Loucy (cell line): Measurements from ENCODE around the gene RRAS.
"Not testable (repeated sequence)": the region's sequence is repeated elsewhere in the genome, so short reads cannot be mapped to it uniquely, and the experiment has no call there.

ENCODE experiments used
- H2AFZ ChIP-seq: fragments of 200-600 bp; sonication (generic); 2 replicates; pipeline ENCODE4 v1.6.0; 2016; ENCODE audit warnings: antibody characterized with exemption, mild to moderate bottlenecking, low read length, moderate library complexity
- H3F3A ChIP-seq: fragments of 200-600 bp; 2 replicates; pipeline ENCODE4 v1.6.0; 2016; ENCODE audit warnings: antibody characterized with exemption, low read depth, mild to moderate bottlenecking
- H3K27me3 ChIP-seq: fragments of 200-600 bp; sonication (generic); 2 replicates; pipeline ENCODE4 v1.6.1; 2014; ENCODE audit warnings: low read length, mild to moderate bottlenecking; ENCODE audit not compliant: insufficient read depth, poor library complexity, severe bottlenecking
- H3K36me3 ChIP-seq: fragments of 200-600 bp; sonication (generic); 2 replicates; pipeline ENCODE4 v1.6.1; 2016; ENCODE audit warnings: low read length; ENCODE audit not compliant: insufficient read depth
- H3K4me1 ChIP-seq: fragments of 200-600 bp; sonication (generic); 2 replicates; pipeline ENCODE4 v1.5.1; 2014; ENCODE audit warnings: low read length, mild to moderate bottlenecking; ENCODE audit not compliant: insufficient read depth, poor library complexity, severe bottlenecking
- H3K4me2 ChIP-seq: fragments of 200-600 bp; sonication (generic); 2 replicates; pipeline ENCODE4 v1.6.0; 2014; ENCODE audit warnings: antibody characterized with exemption, low read length, low read depth, mild to moderate bottlenecking; ENCODE audit not compliant: poor library complexity, severe bottlenecking
- H3K4me3 ChIP-seq: fragments of 200-600 bp; sonication (generic); 2 replicates; pipeline ENCODE4 v1.5.1; 2014; ENCODE audit warnings: low read length, mild to moderate bottlenecking, mixed read lengths; ENCODE audit not compliant: poor library complexity, severe bottlenecking
- H3K79me2 ChIP-seq: fragments of 200-600 bp; sonication (generic); 2 replicates; pipeline ENCODE4 v1.6.1; 2014; ENCODE audit warnings: low read length; ENCODE audit not compliant: insufficient read depth
- H3K9ac ChIP-seq: fragments of 200-600 bp; sonication (generic); 2 replicates; pipeline ENCODE4 v1.6.0; 2014; ENCODE audit warnings: mild to moderate bottlenecking, low read depth, low read length, moderate library complexity; ENCODE audit not compliant: poor library complexity, severe bottlenecking
- H3K9me2 ChIP-seq: fragments of 200-600 bp; sonication (generic); replicated peaks from 2 replicates; pipeline ENCODE4 v1.6.1; 2016; ENCODE audit warnings: low read depth, low read length, mixed read lengths
- H3K9me3 ChIP-seq: fragments of 200-600 bp; sonication (generic); 2 replicates; pipeline ENCODE4 v1.6.1; 2014; ENCODE audit warnings: mild to moderate bottlenecking, antibody characterized with exemption, low read length, low read depth; ENCODE audit not compliant: insufficient read depth
- H4K20me1 ChIP-seq: fragments of 200-600 bp; sonication (generic); 2 replicates; pipeline ENCODE4 v1.6.0; 2014; ENCODE audit warnings: antibody characterized with exemption, low read length, mild to moderate bottlenecking; ENCODE audit not compliant: insufficient read depth, poor library complexity, severe bottlenecking
- EZH2phosphoT487 ChIP-seq: fragments of 200-600 bp; IDR thresholded peaks from 2 replicates; pipeline ENCODE4 v1.6.1; 2018; ENCODE audit warnings: antibody characterized with exemption, mild to moderate bottlenecking, moderate library complexity, borderline replicate concordance
- TF ChIP-seq, protein P1 (sequence below): fragments of 200-600 bp; sonication (generic); conservative IDR thresholded peaks from 2 replicates; pipeline ENCODE4 v1.5.1; 2014; ENCODE audit warnings: mild to moderate bottlenecking, antibody characterized with exemption, low read length

Gene RRAS

DNA sequence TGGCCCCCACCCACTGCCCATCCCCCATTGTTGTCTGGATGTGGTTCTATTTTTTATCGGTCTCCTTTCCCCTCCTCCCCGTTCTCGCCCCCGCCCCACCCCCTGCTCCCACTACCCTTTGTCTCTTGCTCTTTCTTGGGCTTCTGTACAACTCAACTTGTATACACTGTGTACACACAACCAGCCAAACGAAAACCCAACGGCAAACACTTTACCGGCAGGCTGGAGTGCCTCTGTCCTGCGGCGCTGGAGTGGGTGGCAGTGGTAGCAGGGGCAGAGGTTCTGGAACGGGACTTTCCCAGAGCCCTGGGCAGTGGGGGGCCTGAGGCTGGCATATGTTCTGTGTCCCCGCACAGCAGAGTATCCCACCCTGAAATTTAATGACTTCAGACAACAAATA is 13.7 kb downstream of the RRAS start:
- H3K4me2 ChIP-seq, result no peak overlapping the region
- no peaks in the 10 kb centered on the region for H3K9me3 ChIP-seq
- no peaks in the 10 kb centered on the region for H4K20me1 ChIP-seq
- no peaks in the 10 kb centered on the region for H3F3A ChIP-seq
- TF ChIP-seq, protein P1, sequence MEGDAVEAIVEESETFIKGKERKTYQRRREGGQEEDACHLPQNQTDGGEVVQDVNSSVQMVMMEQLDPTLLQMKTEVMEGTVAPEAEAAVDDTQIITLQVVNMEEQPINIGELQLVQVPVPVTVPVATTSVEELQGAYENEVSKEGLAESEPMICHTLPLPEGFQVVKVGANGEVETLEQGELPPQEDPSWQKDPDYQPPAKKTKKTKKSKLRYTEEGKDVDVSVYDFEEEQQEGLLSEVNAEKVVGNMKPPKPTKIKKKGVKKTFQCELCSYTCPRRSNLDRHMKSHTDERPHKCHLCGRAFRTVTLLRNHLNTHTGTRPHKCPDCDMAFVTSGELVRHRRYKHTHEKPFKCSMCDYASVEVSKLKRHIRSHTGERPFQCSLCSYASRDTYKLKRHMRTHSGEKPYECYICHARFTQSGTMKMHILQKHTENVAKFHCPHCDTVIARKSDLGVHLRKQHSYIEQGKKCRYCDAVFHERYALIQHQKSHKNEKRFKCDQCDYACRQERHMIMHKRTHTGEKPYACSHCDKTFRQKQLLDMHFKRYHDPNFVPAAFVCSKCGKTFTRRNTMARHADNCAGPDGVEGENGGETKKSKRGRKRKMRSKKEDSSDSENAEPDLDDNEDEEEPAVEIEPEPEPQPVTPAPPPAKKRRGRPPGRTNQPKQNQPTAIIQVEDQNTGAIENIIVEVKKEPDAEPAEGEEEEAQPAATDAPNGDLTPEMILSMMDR, result no peak
- no peak for TF ChIP-seq EZH2phosphoT487
- H3K4me1 ChIP-seq, result no peaks in the 10 kb centered on the region
- no peak overlapping the region for H3K9ac ChIP-seq
- no peak overlapping the region for H3K4me3 ChIP-seq
- peaks cover 46% of the 10 kb centered on the region; the same call in 1 of the 2 replicates for H3K36me3 ChIP-seq
- no peaks in the 10 kb centered on the region for H3K79me2 ChIP-seq
- no peaks in the 10 kb centered on the region for H3K9me2 ChIP-seq
- H2AFZ ChIP-seq, result no peak overlapping the region
- H3K27me3 ChIP-seq, result no peaks in the 10 kb centered on the region

DNA sequence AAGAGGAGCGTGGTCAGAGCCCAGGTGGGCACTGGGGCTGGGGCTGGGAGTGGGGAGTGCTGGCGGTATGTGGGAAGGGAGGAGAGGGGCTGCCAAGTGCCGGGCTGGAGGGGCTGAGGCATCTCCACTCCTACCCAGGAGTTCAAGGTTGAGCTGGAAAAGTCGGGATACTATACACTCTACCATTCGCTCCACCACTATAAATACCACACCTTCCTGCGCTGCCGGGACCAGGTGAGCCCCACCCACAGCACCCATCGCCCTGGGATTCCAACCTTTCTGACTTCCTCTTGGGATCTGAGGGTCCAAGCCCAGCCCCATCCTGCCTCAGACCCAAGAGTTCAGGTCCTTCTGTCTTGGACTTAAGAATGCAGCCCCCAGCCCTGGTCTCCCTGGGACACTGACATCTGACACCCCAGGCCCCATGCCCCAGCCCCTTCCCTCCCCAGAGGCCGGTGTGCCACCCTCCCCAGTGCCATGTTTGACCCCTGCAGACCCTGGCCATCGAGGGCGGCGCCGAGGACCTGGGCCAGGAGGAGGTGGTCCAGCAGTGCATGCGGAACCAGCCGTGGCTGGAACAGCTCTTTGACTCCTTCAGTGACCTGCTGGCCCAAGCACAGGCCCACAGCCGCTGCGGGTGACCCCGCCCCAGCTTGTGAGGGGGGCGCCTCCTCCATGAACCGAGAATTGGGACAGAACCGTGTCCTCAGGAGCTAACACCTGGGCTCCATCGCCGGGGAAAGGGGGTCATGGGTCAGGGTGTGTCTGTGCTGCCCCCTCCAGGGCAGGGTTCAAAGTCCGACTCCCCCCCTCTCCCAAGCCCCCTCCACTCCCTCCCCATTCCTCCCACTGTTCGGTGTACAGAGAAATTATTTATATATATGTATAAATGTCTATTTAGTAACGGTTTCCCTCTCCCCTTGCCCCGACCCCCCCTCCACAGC is 14.7 kb downstream of the RRAS start:
- no peaks in the 10 kb centered on the region for H3K9me2 ChIP-seq
- peaks cover 50% of the 10 kb centered on the region; the same call in 1 of the 2 replicates for H3K36me3 ChIP-seq
- TF ChIP-seq, protein P1, result no peak
- no peak for TF ChIP-seq EZH2phosphoT487
- no peak overlapping the region for H3K4me2 ChIP-seq
- H3K79me2 ChIP-seq, result no peaks in the 10 kb centered on the region
- H3K9me3 ChIP-seq, result no peaks in the 10 kb centered on the region
- H3K4me1 ChIP-seq, result no peaks in the 10 kb centered on the region
- no peak overlapping the region for H2AFZ ChIP-seq
- no peaks in the 10 kb centered on the region for H3F3A ChIP-seq
- no peak overlapping the region for H3K9ac ChIP-seq
- H4K20me1 ChIP-seq, result no peaks in the 10 kb centered on the region
- no peak overlapping the region for H3K4me3 ChIP-seq
- no peaks in the 10 kb centered on the region for H3K27me3 ChIP-seq

DNA sequence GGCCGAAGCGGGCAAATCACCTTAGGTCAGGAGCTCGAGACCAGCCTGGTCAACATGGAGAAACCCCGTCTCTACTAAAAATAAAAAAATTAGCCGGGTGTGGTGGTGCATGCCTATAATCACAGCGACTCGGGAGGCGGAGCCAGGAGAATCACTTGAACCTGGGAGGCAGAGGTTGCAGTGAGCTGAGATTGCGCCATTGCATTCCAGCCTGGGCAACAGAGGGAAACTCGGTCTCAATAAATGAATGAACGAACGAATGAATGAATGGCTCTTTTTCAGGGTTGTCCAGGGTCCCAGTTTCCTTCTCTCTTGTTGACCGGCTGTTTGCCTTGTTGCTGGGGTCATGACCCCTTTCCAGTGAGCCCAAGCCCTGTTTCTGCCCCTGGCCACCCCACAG is 22.1 kb downstream of the RRAS start:
- not testable (repeated sequence) for H3K27me3 ChIP-seq, H3K9me2 ChIP-seq, H3K4me3 ChIP-seq, H3K9me3 ChIP-seq, H2AFZ ChIP-seq, H3F3A ChIP-seq, H3K4me2 ChIP-seq, H3K4me1 ChIP-seq, H3K9ac ChIP-seq
- Histone ChIP-seq H4K20me1 (peaks cover 11% of the 10 kb centered on the region), H3K79me2 (peaks cover 11% of the 10 kb centered on the region; the same call in 1 of the 2 replicates), H3K36me3 (peaks cover 76% of the 10 kb centered on the region)
